GM18868 (cell line): ENCODE data around the gene CARD10.

ENCODE experiments used
- ATAC-seq: cut with Tn5 transposase; IDR thresholded peaks from one replicate; pipeline ENCODE4 v1.9.1; 2021; ENCODE audit warnings: mild to moderate bottlenecking, moderate library complexity; ENCODE audit not compliant: unreplicated experiment

Gene CARD10

DNA sequence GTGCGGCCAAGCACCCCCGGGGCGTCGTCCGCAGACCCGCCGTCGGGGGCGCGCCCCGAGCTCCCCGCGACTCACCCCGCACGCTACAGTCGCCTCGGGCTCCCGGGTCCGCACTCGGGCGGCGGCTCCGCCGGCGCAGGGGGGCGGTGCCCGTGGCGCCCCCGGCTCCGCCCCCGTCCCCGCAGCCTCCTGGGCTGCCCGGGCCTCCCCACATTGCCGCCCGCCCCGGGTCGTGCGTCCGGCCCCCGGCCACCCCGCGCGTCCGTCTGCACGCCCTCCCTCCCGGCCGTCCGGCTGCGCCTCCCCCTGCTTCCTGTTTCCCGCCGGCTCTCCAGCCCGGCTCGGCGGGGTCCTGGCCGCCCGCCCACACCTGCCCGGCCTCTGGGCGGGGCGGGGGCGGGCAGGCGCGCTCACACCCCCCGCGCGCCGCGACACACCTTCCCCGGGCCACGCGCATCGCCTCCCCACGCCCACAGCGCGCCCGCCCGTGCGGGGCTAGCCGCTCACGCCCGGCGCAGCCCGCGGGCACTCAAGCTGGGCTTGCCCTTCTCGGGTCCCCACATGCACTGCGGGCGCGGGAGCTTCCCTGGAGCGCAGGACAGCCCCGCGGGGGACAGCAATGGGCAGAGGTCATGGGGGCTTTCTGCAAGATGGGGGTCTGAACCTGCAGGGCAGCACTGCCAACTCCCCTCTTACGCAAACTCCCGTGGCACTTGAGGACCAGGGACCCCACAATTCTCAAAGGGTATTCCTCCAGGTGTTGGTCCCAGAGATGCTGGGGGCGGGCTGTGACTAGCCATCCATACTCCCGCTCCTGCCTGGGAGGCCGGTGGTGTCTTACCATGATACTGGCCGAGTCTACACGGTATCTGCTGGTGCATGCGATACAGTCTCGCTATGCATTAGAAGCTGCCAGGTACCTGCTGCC is at the start of gene CARD10:
Gene CARD10 (minus strand): TSS at position 148 of the 928 bp plus-strand sequence. CDS start 215 bp downstream, outside the sequence.
- no peak for ATAC-seq

DNA sequence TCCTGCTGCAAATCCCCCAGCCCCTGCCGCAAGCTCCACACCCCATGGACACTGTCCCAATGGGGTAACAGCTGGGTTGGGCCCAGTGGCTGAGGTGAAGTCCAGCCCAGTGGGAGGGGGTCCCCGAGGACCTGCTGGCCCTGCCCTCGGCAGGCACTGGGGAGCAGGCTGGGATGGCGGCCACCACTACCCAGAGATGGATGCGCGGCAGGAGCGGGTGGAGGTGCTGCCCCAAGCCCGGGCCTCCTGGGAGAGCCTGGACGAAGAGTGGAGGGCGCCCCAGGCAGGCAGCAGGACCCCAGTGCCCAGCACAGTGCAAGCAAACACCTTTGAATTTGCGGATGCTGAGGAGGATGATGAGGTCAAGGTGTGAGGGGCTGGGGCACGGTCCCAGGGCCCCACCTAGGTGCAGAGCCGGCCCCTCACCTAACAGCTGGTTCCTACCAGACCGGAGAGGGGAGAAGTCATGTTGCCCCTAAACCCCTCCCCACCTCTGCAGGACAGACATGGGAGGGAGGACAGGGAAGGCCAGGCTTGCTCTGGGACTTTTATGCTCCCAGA is 49.3 kb upstream of the CARD10 start:
- ATAC-seq = no peak

DNA sequence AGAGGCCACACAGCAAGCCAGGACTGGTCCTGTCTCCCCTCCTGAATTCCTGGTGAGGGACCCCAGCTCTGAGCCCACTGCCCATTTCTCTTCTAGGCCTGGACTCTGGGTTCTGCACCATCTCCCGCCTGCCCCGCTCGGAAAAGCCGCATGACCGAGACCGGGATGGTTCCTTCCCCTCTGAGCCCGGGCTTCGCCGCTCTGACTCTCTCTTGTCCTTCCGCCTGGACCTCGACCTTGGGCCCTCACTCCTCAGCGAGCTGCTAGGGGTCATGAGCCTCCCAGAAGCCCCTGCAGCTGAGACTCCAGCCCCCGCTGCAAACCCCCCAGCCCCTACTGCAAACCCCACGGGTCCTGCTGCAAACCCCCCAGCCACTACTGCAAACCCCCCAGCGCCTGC is 48.8 kb upstream of the CARD10 start:
- no peak for ATAC-seq

- peak; percentile 55 for ATAC-seq
These were observed 47.9 kb upstream of the CARD10 start for GRCh38 chr22:37566903-37567798.

GRCh38 chr22:37566329-37566837 is 47.2 kb upstream of the CARD10 start:
- ATAC-seq = no peak

- no peak for ATAC-seq
These were observed 46.6 kb upstream of the CARD10 start for GRCh38 chr22:37565830-37566229.

DNA sequence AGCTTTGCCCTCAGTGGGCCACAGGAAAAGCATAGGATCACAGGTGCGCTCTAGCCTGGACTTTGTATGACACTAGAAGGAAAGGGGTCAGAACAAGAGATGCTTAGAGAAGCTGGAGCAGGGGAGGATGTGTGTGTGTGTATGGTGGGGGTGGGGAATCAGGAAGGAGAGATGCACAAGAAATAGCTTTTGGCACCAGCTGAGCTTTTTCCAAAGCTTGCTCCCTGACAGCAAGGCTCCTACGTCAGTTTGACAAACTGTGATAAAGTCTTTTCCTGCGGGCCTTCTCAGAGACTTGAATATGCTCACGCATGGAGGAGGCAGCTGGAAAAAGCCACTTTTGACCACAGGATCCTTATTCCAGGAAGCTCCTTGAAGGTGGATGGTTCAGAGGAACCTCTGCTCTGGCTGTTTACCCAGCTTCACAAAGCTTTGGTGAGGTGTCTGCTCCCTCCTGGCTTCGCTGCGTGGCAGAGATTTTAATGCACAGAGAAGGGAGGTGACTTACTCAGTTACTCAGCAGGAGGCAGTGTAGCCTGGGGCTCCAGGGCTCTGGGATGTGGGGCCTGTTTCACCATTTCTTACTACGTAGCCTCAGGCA is 45.0 kb upstream of the CARD10 start:
- no peak for ATAC-seq

DNA sequence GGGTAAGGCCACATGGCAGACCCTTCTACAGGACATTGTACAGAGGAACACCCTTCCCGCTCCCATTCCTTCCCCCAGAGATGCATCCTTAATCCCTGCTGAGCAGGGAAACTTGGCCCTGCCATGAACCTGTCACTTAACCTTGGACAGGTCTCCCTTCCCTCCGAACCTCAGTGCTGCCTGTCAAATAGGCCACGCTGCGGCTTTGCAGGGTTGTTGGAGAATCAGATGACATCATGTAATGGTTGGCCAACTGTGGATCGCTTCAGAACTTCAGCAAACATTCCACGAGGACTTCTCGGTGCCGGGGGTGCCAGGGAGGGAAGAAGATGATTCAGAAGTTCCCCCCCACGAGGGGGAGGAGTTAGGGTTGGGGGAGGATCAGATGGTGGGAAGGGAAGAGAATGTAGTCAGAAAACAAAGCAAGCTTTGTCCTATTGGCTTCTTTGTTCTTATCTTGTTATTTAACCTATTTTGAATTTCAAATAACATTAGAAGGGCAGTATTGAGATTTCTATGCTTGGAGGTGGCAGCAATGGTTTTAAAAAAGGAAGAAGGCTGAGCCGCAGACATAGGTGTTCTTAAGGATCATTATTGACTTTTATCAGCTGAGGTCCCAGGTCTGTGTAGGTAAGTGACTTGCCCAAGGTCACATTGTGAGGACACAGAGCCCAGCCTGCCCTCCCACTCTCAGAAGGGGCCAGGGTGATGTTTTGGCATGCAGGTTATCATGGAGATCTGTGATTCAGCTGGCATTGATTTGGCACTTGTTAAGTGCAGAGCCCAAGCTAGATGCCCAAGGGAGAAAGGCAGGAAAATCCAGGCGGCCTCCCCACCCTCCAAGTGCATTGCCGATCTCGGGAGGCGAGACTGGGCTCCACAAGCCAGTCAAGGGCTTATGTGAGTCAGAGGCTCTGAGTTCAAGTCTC is 44.2 kb upstream of the CARD10 start:
- no peak for ATAC-seq

GRCh38 chr22:37562049-37562875 is 43.0 kb upstream of the CARD10 start:
- no peak for ATAC-seq

GRCh38 chr22:37561212-37562048 is 42.2 kb upstream of the CARD10 start:
- no peak for ATAC-seq

- ATAC-seq = no peak
These were observed 41.5 kb upstream of the CARD10 start for GRCh38 chr22:37560608-37561211.

DNA sequence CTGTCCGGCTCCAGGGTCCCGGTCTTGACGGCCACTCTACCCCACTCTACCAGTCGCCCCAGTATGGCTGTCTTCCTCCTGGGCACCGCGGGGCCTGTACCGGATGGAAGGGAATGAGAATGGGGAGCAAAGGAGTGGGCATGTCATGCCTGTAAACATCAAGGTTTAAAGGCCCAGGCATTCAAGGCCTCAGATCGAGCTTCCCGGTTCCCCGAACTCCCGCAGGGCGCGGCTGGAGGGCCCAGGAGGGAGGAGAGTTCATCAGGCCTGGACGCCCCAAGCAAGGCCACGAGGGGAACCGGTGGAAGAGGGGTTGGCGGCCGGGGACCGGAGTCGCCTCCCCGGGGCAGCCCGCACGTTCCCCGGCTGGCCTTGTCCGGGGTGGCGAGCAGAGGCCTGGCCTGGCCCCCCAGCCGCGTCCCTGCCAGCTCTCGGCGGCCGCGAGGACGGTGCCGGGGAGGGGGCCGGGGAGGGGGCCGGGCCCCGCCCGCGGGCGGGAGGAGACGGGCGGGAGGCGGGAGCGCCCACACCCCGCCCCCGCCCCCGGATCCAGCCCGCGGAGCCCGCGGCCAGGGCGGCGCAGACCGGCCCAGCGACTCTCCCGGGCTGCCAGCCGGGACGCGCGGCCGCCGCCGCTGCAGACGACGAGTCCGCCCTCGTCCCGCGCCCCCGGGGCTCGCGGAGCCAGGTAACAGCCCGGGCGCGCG is 40.8 kb upstream of the CARD10 start, which contains the start of gene CDC42EP1:
Gene CDC42EP1 (plus strand): TSS at position 580 of the 707 bp plus-strand sequence. CDS start 5,870 bp downstream, outside the sequence.
- ATAC-seq = no peak

GRCh38 chr22:37559521-37559900 is 40.3 kb upstream of the CARD10 start:
- ATAC-seq = no peak

GRCh38 chr22:37558815-37559214 is 39.6 kb upstream of the CARD10 start:
- no peak for ATAC-seq

DNA sequence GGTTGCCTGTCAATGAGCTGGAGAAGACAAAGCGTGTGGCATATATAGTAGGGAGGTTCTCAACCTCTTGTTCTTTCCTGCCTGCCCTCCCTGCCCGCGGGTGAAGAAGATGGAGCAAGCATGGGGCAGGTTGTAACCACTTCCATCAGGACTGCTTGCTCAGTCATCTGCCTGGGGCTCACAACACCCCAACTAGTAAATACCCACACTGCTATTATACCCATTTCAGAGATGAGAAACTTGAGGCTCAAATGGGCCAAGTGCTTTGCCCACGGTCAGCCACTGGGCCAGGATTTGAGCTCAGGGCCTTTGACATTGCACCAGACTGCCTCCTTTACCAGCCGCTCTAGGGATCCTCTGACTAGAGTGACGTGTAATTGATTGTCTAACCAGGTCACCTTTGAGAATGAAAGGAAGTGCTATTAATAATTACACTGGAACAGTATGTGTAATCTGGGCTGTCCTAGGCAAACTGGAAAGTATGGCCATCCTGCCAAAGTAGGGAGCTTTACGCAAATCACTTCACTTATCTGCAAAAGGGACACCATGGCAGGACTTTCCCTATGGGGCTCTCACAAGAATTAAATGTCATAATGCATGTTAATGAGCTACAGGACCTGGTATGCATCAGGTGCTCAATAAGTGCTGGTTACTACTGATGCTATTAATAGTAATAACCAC is 38.2 kb upstream of the CARD10 start:
- ATAC-seq = no peak

- ATAC-seq = no peak
These were observed 37.5 kb upstream of the CARD10 start for GRCh38 chr22:37556710-37557109.
